AG09319 (cell line): ENCODE measurements around the gene FUT9.

Experiments used
- DNase-seq: peaks from one replicate; pipeline ENCODE4 v3.0.0-alpha.2; 2010; ENCODE audit warnings: low read depth; ENCODE audit errors: extremely low read depth
- CTCF ChIP-seq: IDR thresholded peaks from 2 replicates; pipeline ENCODE4 v1.5.1; 2011; ENCODE audit warnings: low read depth, mild to moderate bottlenecking, inconsistent platforms, low read length, moderate library complexity

The FUT9 gene

DNA sequence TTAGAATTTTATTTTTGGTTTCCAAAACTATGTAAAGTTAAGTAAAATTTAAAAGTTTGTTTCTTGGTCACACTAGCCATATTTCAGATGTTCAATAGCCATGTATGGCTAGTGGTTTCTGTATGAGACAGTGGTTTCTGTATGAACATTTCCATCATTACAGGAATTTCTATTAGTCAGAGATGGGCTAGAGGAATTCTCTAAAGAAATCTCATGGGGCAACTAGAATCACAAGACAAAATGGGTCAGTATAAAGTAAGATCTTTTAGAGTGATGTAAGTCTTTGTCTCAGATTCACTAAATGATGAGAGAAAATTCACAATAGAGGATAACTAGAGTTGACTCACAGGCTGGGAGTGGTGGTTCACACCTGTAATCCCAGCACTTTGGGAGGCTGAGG lies 149.0 kb downstream of the FUT9 start:
- DNase-seq, result no peak
- no peak for TF ChIP-seq CTCF

DNA sequence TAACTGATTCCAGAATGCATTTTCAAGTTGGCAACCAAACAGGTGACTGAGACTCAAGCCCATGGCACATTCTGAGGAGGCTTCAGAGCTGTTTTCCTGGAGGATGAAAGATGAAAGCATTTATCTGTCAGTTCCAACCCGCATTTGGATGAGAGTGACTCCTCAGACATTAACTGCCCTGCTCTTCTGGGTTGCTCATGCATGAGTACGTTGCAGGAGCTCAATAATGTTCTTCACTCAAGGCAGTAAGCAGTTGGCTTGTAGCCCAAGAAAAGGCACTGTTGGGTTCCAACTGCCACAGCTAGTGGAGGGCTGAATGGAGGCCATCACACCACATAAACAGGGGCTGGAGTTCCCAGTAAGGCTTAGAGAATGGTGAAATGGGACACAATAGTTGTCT lies 155.3 kb downstream of the FUT9 start:
- TF ChIP-seq CTCF, result no peak

DNA sequence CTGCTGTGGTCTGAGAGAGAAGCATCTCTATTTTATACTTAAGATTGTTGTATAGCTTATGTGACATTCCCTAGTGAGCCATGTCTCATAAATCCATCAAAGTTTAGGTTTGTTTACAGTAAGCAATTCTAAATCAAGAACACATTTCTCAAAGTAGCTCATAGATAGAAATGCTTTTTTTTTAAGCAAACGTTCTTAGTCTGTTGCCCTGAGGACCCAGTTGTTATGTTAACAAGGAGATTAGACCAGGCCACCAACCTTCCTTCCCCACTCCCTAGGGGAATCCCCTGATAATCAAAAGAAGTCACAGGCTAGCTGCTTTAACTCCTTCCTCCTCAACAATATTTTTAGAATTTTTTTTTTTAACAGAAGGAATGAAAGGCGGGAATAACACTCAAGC lies 169.0 kb downstream of the FUT9 start:
- no peak for TF ChIP-seq CTCF
- no peak for DNase-seq

More for the DNA sequence above, 155.3 kb downstream of the FUT9 start:
- no peak for DNase-seq

- no peak for DNase-seq
- TF ChIP-seq CTCF, result no peak
Observed at GRCh38 chr6:96186094-96186493, 170.3 kb downstream of the FUT9 start.

GRCh38 chr6:96186516-96187195 lies 170.9 kb downstream of the FUT9 start:
- DNase-seq, result no peak
- TF ChIP-seq CTCF, result no peak

DNA sequence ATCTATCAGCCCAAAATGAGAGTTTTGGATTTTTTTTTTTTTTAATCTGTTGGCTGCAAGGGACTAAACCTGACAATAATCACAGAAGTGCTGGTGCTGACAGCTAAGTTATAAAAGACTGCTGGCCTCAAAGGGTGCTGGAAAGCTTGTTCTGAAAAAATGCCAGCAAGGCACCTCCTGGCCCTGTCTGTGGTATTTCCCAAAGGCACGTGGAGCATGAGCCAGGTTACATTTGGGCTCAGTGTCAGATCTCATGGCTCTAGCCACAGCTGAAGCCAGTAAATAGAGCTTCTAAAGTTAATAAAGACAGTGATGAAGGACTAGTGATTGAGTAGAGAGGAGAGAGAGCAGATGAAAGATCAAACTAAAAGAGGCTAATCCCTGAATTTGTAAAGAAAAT lies 178.9 kb downstream of the FUT9 start:
- DNase-seq, result no peak
- no peak for TF ChIP-seq CTCF

GRCh38 chr6:96195272-96195671 lies 179.5 kb downstream of the FUT9 start:
- TF ChIP-seq CTCF, result no peak
- no peak for DNase-seq
